ENCODE measurements around the gene TMBIM4. TPM values are rescaled to one million over a fixed set of nuclear protein-coding genes. Genes with fewer than 3 reads are reported as not detected.

TMBIM4 gene
- total and polyA plus RNA-seq, 8 donors = 56.4 to 106 (median 64.1) TPM

DNA sequence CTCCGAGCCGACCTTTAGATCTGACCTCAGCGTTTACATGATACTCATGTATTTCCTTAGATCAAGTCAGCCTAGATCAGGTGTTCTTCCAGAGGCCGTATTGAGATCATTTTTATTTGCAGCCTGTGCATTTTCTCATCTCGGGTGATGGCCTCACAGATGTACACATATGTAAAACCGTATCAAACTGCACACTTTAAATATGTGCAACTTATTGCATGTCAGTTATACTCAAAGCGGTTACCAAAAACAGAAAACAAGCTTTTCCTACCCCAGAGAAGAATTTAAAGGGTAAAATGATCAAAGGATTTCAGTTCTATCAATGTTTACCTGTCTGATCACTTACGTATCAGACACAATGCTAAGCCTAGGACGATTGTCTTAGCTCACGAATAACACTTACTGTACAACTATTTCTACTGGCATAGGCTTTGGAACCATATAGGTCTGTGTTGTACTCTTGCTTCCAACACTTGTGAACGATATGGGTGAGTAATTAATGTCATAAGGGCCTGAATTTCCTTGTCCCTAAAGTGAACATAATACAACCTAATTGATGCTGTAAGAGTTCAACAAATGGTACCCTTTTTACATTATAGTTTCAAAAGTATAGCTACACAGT lies 38.6 kb downstream of the TMBIM4 start:
- Histone ChIP-seq H3K36me3 (no peaks in the 10 kb centered on the region), H3K27ac (peak overlapping the region; percentile 30 to 80 (median 62)), H3K4me3 (peak overlapping the region; percentile 67 to 99 (median 76)), H3K4me1 (peaks cover 7 to 13% (median 12%) of the 10 kb centered on the region in 3 donors), H3K27me3 (no peaks in the 10 kb centered on the region), H3K9me3 (no peaks in the 10 kb centered on the region)
- WGBS, 2 donors = 2% methylated on average over 11 of the region's 11 CpGs
- intact Hi-C loops (cut with DNase I) = no loop called here
- FAIRE-seq (no peak), ATAC-seq (peak in 3 of 4 donors; percentile 18 to 29 (median 22)), DNase-seq (no peak)
- TF ChIP-seq, protein P1, sequence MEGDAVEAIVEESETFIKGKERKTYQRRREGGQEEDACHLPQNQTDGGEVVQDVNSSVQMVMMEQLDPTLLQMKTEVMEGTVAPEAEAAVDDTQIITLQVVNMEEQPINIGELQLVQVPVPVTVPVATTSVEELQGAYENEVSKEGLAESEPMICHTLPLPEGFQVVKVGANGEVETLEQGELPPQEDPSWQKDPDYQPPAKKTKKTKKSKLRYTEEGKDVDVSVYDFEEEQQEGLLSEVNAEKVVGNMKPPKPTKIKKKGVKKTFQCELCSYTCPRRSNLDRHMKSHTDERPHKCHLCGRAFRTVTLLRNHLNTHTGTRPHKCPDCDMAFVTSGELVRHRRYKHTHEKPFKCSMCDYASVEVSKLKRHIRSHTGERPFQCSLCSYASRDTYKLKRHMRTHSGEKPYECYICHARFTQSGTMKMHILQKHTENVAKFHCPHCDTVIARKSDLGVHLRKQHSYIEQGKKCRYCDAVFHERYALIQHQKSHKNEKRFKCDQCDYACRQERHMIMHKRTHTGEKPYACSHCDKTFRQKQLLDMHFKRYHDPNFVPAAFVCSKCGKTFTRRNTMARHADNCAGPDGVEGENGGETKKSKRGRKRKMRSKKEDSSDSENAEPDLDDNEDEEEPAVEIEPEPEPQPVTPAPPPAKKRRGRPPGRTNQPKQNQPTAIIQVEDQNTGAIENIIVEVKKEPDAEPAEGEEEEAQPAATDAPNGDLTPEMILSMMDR (IDR thresholded peaks at IDR 0.05) = no peak

DNA sequence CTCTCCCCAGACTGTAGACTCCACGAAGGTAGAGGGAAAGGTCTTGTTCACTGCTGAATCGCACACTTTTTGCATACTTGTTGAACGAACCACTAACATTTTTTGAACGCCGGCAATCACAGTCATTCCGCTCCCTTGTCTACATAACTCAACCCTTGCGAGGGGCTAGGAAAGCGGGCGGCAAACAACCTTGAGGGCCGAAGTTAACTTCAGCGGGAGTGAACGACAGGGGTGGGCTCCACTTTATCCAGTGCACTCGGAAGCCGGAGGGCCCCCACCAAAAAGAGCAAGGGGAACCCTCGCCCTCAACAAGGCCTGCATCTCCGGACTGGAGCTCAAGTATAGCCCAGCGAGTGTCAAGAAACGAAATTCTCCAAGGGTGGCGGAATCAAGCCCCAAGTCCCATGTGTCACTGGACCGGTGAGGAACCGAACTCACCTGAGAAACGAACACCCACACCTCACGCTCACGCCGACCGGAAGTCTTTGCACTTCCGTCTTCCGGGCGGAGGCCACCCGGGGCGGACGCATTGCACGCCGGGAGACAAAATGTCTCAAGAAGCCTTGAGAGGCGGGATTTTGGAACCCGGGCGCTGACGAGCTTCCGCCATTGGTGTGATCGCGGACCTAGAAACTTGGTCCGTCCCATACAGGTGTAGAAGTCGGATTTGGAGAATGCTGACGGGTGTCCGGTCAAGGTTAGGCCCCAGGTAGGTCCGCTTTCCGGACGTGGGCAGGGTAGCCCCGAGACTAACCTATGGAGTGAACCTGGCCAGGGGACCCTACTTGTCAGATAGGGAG lies 39.3 kb downstream of the TMBIM4 start, which contains the start of gene LLPH:
LLPH (minus strand) TSS at position 484 of the 800 bp plus-strand sequence. CDS start 1,644 bp downstream, outside the sequence.
- H3K4me3 ChIP-seq = peak within 1 kb of the TSS; percentile 67 to 99 (median 76)
- peak; percentile 86 to 95 (median 90) for DNase-seq
- ATAC-seq = peak; percentile 99 to 100 (median 100)
- 0% methylated on average over 49 of the region's 49 CpGs for WGBS, 2 donors
- H3K36me3 ChIP-seq = no peaks in the 10 kb centered on the region
- H3K27ac ChIP-seq = peak within 1 kb of the TSS; percentile 30 to 80 (median 62)
- intact Hi-C loops (cut with DNase I) = no loop called here
- no peak for FAIRE-seq
- H3K4me1 ChIP-seq = peaks cover 7 to 13% (median 12%) of the 10 kb centered on the region in 3 donors
- TF ChIP-seq, protein P1 (IDR thresholded peaks at IDR 0.05) = no peak
- no peaks in the 10 kb centered on the region for H3K27me3 ChIP-seq
- no peaks in the 10 kb centered on the region for H3K9me3 ChIP-seq

DNA sequence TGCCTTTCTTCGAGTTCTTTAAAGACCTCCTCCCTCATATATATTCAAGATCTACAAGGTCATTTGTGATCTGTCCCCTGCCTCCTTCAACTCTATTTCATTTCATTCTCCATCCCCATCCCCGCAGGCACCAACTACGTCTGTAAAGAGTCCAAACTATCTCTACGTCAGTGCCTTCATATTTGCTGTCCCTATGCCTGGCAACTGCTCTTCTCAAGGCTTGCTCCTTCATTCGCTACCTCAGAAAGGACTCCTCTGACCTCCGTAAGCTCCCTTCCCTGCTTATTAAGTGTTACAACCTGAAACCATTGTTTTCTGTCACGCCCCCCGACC lies 39.9 kb downstream of the TMBIM4 start:
- ATAC-seq (peak; percentile 9 to 24 (median 18)), DNase-seq (no peak), FAIRE-seq (no peak)
- 1% methylated on average over 8 of the region's 8 CpGs for WGBS, 2 donors
- Histone ChIP-seq H3K27ac (no peak overlapping the region), H3K4me3 (peak overlapping the region; percentile 67 to 99 (median 76)), H3K36me3 (peaks cover 0 to 3% (median 0%) of the 10 kb centered on the region in 3 donors), H3K4me1 (peaks cover 7 to 13% (median 12%) of the 10 kb centered on the region in 3 donors), H3K27me3 (no peaks in the 10 kb centered on the region), H3K9me3 (no peaks in the 10 kb centered on the region)
- TF ChIP-seq, protein P1 (IDR thresholded peaks at IDR 0.05) = no peak
- intact Hi-C loops (cut with DNase I) = no loop called here

DNA sequence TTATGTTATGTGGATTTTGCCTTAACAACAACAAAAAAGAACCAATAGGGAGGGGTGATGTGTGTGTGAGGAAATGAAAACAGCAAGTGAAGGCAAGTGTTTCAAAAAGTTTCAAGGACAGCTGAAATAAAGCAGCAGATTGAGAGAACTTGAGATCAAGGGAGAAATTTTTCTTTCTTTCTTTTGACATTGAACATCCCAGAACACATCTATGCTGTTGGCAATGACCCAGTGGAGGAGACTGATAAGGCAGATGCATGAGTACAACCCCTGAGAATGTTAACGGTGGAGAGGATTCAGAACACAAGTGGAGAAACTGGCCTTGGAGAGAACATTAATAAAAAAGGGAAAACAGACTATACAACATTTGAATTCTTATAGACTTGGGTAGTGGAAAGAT lies 42.1 kb downstream of the TMBIM4 start:
- TF ChIP-seq, protein P1 (IDR thresholded peaks at IDR 0.05) = no peak
- WGBS, 2 donors = 32 to 42% methylated on average over 1 of the region's 1 CpG

More for the DNA sequence above, 42.1 kb downstream of the TMBIM4 start:
- Histone ChIP-seq H3K9me3 (no peaks in the 10 kb centered on the region), H3K36me3 (peaks cover 0 to 26% (median 0%) of the 10 kb centered on the region in 3 donors), H3K4me1 (peaks cover 7 to 13% (median 12%) of the 10 kb centered on the region in 3 donors), H3K4me3 (no peak overlapping the region), H3K27ac (no peak overlapping the region), H3K27me3 (no peaks in the 10 kb centered on the region)
- FAIRE-seq (no peak), ATAC-seq (no peak), DNase-seq (no peak)
- intact Hi-C loops (cut with DNase I) = no loop called here

Data from pancreas (tissue), 10 donors.